LNCAP (cell line): ENCODE results near the gene TMA16.

Source experiments
- TF ChIP-seq, protein P1 (sequence below): fragments of 450-650 bp; IDR thresholded peaks from 2 replicates; pipeline ENCODE4 v1.5.1; 2017; ENCODE audit warnings: mild to moderate bottlenecking

Gene TMA16

DNA sequence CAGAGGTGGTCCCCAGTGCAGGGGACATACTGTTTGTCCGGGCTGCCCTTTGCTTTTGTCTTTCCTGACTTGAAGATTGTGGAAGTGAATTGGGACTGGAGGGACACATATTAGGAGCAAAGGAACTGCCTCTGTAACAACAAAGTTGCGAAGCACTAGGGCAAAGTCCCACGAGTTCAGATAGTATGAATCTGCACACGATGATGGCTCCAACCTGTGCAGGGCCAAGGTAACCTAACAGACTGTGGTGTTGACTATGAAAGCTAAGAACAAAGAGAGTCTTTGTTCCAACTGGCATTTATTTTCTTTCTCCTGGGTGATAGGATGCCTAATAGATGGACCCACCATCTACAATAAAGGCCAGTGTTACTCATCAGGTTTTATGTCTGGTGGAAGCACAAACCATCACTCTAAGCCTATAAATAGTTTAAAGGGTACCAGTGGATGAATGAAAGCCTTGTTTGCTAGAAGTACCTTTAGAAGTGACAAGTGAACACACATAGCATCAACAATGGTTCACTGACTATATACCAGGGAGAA lies 71.8 kb downstream of the TMA16 start:
- TF ChIP-seq, protein P1, sequence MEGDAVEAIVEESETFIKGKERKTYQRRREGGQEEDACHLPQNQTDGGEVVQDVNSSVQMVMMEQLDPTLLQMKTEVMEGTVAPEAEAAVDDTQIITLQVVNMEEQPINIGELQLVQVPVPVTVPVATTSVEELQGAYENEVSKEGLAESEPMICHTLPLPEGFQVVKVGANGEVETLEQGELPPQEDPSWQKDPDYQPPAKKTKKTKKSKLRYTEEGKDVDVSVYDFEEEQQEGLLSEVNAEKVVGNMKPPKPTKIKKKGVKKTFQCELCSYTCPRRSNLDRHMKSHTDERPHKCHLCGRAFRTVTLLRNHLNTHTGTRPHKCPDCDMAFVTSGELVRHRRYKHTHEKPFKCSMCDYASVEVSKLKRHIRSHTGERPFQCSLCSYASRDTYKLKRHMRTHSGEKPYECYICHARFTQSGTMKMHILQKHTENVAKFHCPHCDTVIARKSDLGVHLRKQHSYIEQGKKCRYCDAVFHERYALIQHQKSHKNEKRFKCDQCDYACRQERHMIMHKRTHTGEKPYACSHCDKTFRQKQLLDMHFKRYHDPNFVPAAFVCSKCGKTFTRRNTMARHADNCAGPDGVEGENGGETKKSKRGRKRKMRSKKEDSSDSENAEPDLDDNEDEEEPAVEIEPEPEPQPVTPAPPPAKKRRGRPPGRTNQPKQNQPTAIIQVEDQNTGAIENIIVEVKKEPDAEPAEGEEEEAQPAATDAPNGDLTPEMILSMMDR = no peak

GRCh38 chr4:163568843-163569242 lies 74.4 kb downstream of the TMA16 start:
- TF ChIP-seq, protein P1 = no peak
